Stimulated activated CD8-positive, alpha-beta memory T cell treated with anti-CD3 and anti-CD28 coated beads, Interleukin-7, amount 100 ng/mL, for 4 hours (primary cell): Measurements from ENCODE around the gene GCAT.

ENCODE experiments used
- DNase-seq, 2 donors: peaks; one replicate each; pipeline ENCODE4 v3.0.0-alpha.2; 2020; ENCODE audit warnings: low read depth in 2 of 2

The GCAT gene

GRCh38 chr22:37809672-37810333 is 2.1 kb downstream of the GCAT start:
- no peak for DNase-seq

- no peak for DNase-seq
These were observed 4.1 kb downstream of the GCAT start for GRCh38 chr22:37811867-37812266.

DNA sequence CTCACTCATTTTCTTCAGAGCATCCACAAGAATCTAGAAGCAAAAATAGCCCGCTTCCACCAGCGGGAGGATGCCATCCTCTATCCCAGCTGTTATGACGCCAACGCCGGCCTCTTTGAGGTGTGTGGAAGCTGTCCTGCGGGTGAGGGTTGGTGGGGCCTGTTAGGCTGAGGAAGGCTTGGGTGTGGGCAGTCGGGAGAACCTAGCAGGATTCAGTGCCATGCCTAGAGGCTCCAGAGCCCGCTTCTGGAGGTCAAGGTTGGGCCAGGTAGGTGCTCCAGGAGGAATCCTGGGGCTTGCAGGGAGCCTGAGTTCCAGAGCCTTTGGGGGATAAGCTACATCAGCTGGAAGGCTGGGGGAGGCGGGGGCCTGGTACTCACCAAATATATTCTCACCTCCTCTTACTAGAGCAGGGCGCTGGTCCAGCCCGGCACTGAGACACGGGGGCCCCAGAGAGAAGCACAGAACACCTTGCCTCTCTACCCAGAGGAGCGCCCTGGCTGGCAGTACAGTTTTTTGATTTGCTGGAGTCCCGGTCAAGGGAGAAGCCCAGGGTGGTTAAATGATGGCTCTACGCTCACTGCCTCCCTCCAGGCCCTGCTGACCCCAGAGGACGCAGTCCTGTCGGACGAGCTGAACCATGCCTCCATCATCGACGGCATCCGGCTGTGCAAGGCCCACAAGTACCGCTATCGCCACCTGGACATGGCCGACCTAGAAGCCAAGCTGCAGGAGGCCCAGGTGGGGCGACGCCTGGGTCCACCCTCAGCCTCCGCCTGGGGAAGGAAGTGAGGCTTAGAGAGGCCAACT is 5.3 kb downstream of the GCAT start:
- DNase-seq = no peak

- no peak for DNase-seq
These were observed 7.9 kb downstream of the GCAT start for GRCh38 chr22:37815593-37815992.

DNA sequence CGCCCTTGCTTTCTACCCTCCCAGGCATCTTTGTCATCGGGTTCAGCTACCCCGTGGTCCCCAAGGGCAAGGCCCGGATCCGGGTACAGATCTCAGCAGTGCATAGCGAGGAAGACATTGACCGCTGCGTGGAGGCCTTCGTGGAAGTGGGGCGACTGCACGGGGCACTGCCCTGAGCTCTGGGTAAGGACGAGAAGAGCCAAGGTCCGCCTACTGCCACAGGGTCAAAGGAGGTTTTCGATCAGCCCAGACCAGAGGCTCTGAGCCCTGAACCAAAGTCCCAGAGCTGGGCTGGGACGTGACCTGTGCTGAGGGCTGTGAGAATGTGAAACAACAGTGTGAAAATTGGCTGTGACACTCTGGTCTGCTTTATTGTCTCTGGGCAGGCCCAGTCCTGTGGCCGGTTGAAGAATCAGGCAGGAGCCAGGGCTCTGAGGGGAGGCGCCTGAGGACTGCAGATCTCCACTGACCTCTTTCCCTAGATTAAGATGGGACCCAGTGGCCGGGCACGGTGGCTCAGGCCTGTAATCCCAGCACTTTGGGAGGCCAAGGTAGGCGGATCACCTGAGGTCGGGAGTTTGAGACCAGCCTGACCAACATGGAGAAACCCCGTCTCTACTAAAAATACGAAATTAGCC is 8.9 kb downstream of the GCAT start:
- no peak for DNase-seq

GRCh38 chr22:37817705-37818408 is 10.1 kb downstream of the GCAT start:
- DNase-seq = peak; percentile 62 to 63

- DNase-seq = peak; percentile 30 to 59
These were observed 10.8 kb downstream of the GCAT start for GRCh38 chr22:37818409-37819104.

- DNase-seq = no peak
These were observed 11.3 kb downstream of the GCAT start for GRCh38 chr22:37819105-37819433.

DNA sequence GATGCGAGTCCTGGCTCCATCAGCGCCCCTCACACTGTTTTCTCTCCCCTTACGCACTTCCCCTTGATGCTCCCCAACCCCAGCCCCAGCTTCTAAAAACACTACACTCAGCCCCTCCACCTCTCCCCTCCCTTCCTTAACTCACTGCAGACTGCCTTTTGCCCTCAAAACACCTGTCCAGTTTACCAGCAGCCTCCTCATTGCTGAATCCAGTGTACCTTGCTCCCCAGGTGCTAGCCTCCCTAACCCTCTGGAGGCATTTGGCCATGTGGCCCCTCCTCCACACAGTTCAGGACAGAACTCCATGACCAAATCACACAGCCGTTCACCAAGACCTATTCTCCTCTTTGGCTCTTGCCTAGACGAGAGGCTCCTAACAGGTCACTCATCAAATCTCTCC is 12.6 kb downstream of the GCAT start:
- DNase-seq = no peak

GRCh38 chr22:37822079-37822833 is 14.5 kb downstream of the GCAT start:
- no peak for DNase-seq

- DNase-seq = no peak
These were observed 15.6 kb downstream of the GCAT start, which contains the start of gene GALR3 for GRCh38 chr22:37823134-37823985. Gene GALR3, plus strand, starts transcription at chr22:37823382. Its CDS starts 25 bp downstream, at chr22:37823407.

GRCh38 chr22:37824674-37825641 is 17.2 kb downstream of the GCAT start:
- no peak for DNase-seq

DNA sequence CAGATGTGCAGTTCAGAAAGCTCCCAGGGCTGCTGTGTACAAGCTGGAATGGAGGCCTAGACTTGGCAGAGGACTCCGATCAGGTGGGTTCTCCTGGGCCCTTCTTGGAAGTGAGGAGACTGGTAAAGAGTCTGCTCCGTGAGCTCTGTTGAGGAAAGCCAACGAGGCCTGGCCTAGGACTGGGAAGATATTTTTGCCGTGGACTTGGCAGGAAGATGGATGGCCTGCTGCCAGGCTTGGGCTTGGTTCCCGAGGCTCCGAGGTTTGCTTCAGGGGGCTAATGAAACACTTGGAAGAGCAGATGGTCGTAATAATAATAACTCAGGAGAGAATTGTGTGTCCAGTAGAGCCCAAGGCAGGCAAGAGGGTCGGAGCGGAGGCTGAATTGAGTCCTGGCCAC is 19.3 kb downstream of the GCAT start:
- no peak for DNase-seq

DNA sequence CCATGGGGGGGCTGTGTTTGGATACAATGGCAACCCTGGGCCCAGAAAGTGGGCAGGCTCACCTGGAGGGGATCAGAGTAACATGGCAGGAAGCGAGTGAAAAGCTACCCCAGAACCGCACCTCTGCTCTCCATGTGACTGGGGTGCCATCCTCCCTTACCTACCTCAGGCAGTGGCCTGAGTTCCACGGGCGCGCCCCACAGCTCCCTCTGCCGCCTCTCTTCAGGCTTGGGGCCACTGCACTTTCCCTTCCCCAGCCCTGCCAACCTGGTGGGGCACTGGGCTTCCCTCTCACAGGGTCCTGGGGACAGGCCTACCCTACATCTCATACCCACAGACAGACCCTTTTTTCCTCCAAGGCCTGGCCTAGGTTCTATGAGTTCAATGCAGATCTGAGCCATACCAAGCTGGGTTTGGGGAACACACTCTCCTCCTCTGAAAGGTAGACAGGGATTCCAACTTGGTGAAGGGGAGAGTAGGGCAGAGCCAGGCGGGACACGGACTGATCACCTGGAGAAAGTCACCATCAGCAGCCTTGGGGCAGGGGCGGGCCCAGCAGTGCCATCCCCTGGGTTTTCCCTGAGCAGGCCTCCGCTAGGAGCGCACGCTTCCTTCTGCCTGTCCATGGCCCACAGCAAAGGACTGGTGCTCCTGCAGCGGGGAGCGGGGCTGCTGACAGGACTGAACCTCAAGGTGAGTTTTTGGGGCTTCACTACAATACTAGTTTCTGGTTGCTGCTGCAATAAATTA is 22.5 kb downstream of the GCAT start:
- DNase-seq = no peak

- DNase-seq = no peak
These were observed 23.7 kb downstream of the GCAT start for GRCh38 chr22:37831472-37831871.

DNA sequence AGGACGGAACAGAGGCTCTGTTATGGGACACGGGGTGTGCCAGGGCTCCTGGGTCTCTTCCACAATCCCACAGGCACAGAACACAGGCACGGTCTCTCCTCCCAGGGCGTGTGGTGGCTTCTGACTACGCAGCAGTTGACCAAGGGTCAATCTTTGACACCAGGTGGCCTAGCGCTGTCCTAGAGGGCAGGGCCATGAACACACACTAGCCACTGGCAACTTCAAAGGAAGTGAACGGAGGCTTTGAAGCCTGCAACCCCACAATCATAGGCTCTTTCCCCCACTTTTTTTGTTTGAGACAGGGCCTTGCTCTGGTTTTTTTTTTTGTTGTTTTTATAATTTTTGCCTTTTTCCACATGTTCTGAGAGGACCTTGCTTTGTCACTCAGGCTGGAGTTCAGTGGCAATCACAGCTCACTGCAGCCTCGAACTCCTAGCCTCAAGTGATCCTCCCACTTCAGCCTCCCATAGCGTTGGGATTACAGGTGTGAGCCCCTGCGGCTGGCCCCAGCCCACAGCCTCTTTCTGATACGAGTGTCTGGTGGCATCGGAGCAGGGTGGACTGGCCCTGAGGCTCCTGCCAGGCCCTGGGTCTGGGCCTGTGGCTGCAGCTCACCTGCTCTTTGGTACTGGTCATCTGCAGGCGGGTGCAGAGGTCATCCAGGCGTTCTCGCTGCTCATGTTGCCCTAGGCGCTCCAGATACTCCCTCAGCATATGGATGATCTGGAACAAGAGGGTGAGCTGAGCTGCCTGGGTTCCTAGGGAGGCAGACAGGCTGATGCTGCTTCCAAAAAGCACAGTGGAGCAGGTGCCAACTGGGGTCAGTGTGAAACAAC is 24.5 kb downstream of the GCAT start:
- no peak for DNase-seq
